ENCODE results near the gene DOCK11.
"Not testable (repeated sequence)": the region's sequence is repeated elsewhere in the genome, so short reads cannot be mapped to it uniquely, and the experiment has no call there.

DOCK11 gene

GRCh38 chrX:118577041-118577440, 81.4 kb downstream of the DOCK11 start:
- no peak for DNase-seq

DNA sequence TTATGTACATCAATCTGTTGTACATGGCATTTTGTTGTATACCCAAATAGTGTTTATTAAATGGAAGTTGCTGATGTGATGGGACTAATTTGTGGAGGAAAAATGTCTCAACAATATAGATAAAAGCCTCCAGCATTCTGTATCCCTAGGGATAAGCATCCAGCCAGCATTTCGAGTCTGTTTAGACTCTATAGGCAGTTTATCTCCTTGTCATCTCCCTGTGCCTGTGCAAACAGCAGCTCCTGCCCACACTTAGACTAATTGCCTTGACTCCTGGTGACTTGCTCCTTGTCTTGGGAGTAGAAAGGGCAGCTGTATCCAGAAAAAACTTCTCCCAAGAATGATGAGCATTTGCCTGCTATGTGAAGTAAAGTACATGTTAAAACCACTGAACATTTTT, 83.8 kb downstream of the DOCK11 start:
- no peak for DNase-seq

DNA sequence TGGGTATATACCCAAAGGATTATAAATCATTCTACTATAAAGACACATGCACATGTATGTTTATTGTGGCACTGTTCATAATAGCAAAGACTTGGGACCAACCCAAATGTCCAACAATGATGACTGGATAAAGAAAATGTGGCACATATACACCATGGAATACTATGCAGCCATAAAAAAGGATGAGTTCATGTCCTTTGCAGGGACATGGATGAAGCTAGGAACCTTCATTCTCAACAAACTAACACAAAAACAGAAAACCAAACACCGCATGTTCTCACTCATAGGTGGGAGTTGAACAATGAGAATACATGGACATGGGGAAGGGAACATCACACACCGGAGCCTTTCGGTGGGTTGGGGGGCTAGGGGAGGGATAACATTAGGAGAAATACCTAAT, 87.3 kb downstream of the DOCK11 start:
- DNase-seq: not testable (repeated sequence)

DNA sequence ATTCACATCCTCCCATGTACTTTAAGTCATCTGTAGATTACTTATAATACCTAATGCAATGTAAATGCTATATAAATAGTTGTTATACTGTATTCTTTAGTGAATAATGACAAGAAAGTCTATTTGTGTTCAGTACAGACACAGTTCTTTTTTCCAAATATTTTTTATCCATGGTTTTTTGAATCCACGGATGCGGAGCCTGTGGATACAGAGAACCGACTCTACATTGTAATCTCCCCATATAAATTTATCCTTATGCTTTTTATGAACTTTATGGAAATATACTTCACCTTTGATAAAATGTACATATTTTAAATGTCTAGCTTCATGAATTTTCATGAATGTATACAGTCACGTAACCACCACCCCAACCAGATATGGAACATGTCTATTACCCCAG, 88.2 kb downstream of the DOCK11 start:
- no peak for DNase-seq

DNA sequence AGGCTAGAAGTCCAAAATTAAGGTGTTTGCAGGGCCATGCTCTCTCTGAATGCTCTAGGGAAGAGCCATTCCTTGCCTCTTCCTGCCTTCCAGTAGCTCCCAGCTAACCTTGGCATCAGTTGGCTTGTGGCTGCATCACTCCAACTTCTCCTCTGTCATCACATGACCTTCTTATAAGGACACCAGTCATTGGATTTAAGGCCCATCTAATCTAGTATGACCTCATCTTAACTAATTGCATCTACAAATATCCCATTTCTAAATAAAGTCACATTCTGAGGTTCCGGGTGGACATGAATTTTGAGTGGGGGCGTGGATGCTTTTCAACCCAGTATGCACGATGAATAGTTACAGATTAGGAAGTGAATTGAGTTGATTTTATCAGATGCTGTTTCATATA, 89.7 kb downstream of the DOCK11 start:
- no peak for DNase-seq

GRCh38 chrX:118586206-118586605, 90.6 kb downstream of the DOCK11 start:
- not testable (repeated sequence) for DNase-seq

DNA sequence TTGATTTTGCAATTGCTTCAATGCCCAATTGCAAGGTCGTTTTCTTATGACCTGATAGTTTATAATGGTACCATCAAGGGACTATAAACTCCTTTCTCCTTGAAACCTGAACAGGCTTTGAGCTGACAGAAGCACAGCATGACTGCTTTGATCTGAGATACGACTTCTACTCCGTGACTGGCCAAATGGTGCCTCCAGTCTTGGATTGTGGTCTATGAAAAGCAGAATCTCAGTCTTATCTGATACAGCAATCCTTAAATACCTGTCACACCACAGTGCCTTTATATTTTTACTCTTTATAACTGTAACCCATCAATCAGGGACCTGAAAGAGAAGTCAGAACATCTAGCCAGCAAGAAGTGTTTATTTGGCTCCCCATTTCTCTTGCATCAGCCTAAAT, 93.1 kb downstream of the DOCK11 start:
- no peak for DNase-seq

DNA sequence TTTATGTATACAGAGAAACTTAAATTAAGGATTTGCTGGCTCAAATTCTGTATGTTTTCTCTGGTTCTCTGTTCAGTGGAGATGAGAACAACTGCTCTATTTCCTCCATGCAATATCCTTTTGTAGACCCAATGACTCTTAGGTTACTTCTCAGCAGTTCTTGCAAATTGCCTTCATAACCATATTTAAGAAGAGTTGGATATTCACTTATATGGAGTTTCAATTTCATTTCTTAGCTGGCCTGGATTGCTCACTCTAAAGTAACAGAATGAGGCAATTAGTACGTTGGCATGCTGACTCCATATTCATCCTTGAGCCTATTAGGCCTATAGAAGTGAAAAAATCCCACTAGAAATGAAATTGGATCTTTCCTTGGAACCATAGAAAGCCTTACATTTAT, 93.6 kb downstream of the DOCK11 start:
- no peak for DNase-seq

DNA sequence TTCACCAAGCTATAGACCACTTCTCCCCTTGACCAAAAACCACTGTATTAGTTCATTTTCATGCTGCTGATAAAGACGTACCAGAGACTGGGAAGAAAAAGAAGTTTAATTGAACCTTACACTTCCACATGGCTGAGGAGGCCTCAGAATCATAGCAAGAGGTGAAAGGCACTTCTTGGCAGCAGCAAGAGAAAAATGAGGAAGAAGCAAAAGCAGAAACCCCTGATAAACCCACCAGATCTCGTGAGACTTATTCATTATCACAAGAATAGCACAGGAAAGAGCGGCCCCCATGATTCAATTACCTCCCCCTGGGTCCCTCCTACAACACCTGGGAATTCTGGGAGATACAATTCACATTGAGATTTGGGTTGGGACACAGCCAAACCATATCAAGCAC, 97.8 kb downstream of the DOCK11 start:
- DNase-seq: no peak

DNA sequence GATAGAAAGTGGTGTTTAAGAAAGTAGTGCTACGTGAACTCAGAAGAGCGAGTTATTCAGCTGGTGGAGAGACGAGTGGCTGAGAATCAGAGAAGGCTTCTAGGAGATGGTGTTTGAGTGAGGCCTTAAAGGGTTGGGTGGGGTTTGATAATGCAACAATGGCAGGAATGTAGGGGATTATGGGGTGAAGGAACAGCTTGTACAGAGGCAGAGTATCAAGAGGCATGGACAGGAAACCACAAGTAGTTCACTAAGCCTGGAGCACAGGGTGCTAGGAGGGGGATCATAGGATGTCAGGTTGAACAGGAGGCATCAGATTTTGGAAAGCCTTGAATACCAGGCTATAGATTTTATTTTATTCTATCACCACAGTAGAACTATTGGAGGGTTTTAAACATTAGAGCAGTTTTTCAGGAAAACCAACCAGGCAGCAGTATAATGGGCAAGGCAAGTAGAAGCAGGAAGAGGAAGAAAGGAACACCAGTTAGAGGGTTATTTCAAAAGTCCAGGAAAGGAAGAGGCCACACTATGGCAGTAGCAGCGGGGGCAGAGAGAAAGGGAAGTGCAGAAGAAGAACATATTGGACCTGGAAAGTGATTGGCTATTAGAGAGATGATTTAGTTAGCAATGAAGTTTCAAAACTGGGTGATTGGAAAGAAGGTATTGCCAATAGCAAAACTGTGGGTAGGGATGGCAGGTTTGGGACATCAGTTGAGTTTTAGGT, 99.2 kb downstream of the DOCK11 start:
- DNase-seq: no peak

GRCh38 chrX:118595501-118596042, 100.0 kb downstream of the DOCK11 start:
- no peak for DNase-seq

GRCh38 chrX:118596390-118596789, 100.8 kb downstream of the DOCK11 start:
- DNase-seq: no peak

DNA sequence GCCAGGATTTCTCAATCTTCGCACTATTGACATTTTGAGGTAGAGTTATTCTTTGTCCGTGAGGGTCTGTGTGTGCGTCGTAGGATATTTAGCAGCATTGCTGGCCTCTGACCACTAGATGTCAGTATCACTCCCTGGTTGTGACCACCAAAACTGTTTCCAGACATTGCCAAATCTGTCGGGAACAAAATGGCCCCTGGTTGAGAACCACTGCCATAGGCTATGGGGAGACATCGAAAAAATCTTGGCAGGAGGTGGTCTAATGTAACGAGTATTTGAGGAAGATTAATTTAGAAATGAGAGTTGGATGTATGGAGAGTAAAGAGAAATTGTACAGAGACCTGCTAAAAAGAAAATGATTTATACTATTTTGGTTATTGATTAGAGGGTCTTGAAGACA, 108.4 kb downstream of the DOCK11 start:
- peak; percentile 11 for DNase-seq

- no peak for DNase-seq
Observed at GRCh38 chrX:118612290-118612689, 116.7 kb downstream of the DOCK11 start.

- DNase-seq: no peak
Observed at GRCh38 chrX:118614150-118614549, 118.5 kb downstream of the DOCK11 start.

DNA sequence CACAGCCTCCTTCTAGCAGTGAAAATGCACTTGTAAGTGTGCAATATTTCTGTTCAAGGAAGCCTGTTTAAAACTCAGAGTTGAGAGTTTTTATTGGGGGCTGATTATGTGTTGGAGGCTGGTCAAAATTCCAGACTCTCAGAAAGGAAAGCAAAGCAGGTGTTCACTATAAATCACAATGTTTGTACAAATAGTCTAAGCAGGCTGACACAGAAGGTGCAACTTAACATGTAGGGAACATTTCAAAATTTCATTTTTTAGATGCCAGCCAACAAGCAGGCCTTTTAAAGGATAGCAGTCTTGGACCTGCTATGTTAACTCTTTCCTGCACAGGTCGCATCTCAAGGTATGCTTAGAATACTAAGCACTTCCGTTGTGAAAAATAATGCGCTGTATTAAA, 119.5 kb downstream of the DOCK11 start:
- no peak for DNase-seq

GRCh38 chrX:118621081-118621759, 125.6 kb downstream of the DOCK11 start:
- DNase-seq: no peak

GRCh38 chrX:118623062-118623461, 127.4 kb downstream of the DOCK11 start:
- no peak for DNase-seq

GRCh38 chrX:118626346-118626745, 130.7 kb downstream of the DOCK11 start:
- DNase-seq: no peak

- DNase-seq: no peak
Observed at GRCh38 chrX:118627084-118627758, 131.6 kb downstream of the DOCK11 start.

GRCh38 chrX:118630848-118631247, 135.2 kb downstream of the DOCK11 start:
- no peak for DNase-seq

DNA sequence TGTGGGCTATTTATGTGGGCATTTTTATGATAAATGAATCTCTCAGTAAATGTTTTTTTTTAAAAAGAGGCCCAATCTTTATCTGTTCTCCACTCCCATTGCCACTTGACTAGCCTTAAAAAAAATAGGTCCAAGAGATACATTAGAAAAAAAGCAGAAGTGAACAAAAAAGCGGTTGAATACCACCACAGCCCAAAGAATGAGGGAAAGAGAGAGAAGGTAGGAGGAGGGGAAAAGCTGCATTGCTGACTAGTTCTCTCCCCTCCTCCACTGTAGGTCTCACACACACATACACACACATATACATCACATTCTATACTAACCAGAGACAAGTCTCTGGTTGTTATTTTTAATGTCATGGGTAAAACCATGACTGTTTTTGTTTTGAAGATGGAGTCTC, 136.0 kb downstream of the DOCK11 start:
- no peak for DNase-seq

DNA sequence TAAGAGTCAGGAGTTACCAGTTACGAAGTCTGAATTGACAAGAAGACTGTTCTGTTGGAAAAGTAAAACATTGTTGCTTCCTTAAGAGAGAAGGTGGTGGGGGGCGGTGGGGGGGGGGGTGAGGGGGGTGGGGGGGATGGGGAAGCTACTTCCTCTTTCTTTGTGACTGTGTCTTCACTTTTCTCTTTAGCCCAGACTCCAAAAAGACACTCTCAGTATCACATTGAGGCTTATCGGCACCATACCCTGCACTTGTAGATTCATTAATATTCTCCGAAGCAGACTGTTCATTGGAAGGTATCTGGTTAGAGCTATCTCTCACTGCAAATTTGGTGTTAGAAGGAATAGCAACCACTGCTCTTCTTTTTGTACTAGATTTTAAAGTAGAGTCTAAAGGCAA, 137.2 kb downstream of the DOCK11 start:
- DNase-seq: no peak

- no peak for DNase-seq
Observed at GRCh38 chrX:118633530-118633929, 137.9 kb downstream of the DOCK11 start.

Data from effector CD4-positive, alpha-beta T cell (primary cell).